Measurements from ENCODE around the gene P3H3.
A peak's percentile ranks its signal among the peaks of the same experiment; 100 is the strongest.
"Not testable (repeated sequence)": the region's sequence is repeated elsewhere in the genome, so short reads cannot be mapped to it uniquely, and the experiment has no call there.

The P3H3 gene

GRCh38 chr12:6849427-6849826 is 21.2 kb downstream of the P3H3 start:
- DNase-seq, result no peak

DNA sequence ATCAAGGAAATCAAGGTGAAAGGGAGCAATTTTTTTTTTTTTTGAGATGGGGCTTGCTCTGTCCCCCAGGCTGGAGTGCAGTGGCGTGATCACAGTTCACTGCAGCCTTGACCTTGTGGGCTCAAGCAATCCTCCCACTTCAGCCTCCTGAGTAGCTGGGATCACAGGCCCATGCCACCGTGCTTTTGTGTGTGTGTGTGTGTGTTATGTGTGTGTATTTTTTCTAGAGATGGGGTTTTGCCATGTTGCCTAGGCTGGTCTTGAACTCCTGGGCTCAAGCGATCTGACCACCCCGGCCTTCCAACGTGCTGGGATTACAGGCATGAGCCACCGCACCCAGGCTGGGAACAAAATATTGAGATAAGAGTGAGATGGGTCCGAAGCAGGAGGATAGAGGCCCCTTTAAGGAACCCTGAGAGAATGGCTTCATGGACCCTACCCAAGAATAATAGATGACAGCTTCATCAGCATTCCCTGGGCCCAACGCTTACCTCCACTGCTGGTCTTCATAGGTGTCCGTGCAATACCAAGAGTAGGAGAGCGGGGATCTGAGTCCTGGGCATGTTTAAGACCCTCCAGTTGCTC is 21.9 kb downstream of the P3H3 start:
- no peak for DNase-seq

DNA sequence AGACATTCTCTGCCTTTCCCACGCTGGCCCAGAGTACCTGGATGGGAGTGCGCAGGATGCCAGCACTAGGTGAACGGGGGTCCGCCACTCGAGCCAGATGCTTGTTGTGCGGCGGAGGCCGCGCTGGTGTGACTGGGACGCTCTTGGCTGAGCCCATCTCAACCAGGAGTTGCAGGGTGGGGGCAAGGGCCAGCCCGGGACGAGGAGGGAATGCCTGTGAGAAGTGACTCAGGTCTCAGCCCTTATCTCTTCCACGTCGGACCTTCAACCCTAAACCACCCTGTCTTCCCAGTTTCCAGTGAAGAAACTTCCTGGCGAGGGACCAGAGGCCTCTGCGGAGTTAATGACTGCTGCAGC is 22.6 kb downstream of the P3H3 start:
- DNase-seq, result no peak

DNA sequence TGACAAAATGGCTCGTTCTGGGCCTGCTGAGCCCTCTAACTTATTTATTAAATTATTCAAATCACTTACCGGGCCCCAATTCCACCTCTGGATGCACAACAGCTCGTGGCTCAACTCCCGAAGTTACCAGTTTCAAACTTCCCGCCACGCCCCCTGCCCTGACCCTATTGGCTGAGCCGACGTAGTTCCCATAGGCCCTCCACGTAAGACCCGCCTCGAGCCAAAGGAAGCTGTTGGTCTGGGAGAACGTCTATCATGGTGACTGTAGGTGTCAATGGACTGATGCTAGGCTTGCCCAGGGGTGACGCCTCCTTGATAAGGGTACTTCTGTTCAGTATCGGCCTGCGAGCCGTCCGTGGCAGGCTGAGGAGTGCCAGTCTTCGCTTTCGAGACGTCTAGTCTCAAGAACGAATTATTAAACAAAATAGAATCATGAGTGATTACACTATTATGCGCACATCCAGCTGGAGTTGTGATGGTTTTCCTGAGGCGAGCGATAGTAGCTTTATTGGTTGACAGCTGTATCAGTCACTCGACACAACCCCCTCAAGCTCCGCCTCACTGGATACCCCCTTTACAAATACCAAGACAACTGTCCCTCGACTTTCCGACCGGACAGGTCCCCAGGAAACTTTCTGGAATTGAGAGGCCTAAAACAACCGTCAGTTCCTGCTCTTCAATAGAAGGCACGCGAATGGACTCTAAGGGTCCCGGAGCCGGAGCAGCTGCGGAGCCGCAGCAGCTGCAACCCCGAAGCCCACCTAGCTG is 23.1 kb downstream of the P3H3 start, which contains the start of gene CDCA3:
TSS of gene CDCA3 (minus strand) at position 134 of the 768 bp plus-strand sequence. CDS start 334 bp downstream, outside the sequence.
- peak; percentile 92 for DNase-seq

GRCh38 chr12:6851921-6852650 is 23.9 kb downstream of the P3H3 start, which contains the start of gene USP5:
USP5 (plus strand) TSS chr12:6852150; CDS start chr12:6852180, 30 bp downstream.
- peak; percentile 97 for DNase-seq

DNA sequence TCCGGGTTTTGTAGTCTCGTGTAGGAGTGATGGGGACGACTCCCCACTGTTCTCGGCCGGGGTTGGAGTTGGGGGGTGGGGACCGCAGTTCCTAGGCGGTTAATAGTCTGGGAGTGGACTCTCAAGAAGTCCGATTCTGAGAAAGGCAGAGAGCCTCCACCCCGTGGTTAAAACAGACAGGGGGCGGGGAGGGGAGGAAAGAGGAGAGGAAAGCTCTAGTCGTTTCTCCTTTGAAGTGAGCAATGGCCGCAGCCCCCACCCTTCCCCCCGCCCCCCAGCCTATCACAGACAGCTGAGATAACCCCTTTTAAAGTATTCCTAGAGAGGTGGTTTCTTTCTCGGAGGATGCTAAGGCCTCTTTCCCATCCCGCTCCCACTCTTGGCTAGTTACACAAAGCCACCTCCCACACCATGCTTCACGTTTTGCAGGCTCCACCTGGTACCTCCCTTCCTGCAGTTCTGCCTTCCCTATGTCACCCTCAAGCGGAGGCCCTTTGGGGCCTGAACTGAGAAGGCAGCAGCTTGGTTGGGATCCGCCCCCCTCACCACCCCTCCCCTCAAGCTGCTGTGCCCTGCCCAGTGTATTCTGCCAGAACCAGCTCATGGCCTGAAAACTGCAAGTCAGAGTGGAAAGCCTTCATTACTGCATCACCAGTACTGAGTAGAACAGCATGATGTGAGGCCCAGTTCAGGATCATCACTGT is 24.6 kb downstream of the P3H3 start:
- peak; percentile 34 for DNase-seq

- DNase-seq, result no peak
Measured at GRCh38 chr12:6853626-6854025, 25.4 kb downstream of the P3H3 start.

DNA sequence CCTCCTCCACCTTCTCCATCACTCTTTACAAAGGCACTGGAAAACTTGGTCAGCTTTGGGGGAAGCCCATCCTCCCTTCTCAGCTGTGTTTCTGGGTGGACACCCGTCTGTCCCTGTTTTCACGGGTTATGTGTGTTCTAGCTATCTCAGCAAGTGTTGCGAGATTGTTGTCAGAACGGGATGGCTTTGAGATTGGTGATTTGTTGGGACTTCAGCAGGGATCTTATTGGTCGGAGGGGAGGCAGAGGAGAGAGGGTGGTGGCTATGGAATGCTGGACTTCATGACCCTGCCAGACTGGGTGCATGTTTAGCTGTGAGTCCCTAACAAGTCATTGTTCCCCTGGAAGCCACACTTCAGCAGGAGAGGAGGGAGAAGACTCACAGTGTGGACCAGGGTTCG is 25.8 kb downstream of the P3H3 start:
- DNase-seq, result no peak

DNA sequence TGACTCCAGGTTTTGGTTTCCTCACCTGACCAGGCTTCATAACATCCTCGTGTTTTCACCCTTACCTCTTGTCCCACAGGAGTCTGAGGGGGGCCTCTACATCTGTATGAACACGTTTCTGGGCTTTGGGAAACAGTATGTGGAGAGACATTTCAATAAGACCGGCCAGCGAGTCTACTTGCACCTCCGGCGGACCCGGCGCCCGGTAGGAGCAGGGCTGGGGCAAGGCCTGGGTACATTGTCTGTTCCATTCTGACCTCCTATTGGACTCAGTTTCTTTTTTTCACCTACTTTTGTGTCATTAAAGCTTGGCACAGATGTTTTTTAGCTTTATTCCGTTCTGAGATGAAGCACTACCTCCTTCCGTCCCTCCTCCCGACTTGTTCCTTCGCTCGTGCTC is 27.1 kb downstream of the P3H3 start:
- DNase-seq, result no peak

DNA sequence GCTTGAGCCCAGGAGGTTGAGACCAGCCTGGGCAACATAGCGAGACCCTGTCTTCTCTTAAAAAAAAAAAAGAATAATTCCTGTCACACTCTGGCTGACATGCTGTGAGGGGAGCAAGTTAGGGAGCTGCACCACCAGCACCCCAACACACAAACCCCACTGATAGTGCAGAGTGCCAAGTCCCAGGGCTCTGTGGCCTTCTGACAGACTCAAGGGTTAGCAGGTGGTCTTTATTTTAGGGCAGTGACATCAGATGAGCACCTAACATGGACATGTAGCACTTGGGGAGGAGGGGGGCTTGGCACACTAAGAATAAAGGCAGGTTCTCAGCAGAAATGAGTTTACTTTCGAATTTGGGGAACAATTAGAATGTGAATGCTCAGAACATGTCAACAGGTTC is 30.6 kb downstream of the P3H3 start:
- no peak for DNase-seq

DNA sequence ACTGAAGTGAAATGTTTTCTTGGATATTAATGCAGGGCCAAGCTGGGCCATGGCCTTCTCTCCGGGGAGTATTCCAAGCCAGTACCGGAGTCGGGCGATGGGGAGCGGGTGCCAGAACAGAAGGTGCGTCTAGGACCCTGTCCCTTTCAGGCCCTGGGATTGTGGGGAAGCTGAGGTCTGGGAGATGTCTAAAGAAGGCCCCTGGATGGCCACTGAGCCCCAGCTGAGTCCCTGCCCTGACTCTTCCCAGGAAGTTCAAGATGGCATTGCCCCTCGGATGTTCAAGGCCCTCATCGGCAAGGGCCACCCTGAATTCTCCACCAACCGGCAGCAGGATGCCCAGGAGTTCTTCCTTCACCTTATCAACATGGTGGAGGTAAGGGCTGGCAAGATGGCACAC is 31.9 kb downstream of the P3H3 start:
- no peak for DNase-seq

DNA sequence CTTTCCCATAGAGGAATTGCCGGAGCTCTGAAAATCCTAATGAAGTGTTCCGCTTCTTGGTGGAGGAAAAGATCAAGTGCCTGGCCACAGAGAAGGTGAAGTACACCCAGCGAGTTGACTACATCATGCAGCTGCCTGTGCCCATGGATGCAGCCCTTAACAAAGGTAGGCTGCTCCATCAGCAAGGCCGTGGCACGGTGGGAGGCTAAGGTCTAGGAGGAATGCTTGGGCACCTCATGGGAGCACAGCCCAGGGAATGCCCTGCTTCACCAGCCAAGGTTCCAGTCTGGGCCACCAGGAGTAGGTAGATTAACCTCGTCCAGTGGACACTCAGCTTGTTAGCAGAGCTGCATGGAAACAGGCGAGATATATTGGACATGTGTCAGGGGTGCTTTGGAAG is 32.7 kb downstream of the P3H3 start:
- no peak for DNase-seq

DNA sequence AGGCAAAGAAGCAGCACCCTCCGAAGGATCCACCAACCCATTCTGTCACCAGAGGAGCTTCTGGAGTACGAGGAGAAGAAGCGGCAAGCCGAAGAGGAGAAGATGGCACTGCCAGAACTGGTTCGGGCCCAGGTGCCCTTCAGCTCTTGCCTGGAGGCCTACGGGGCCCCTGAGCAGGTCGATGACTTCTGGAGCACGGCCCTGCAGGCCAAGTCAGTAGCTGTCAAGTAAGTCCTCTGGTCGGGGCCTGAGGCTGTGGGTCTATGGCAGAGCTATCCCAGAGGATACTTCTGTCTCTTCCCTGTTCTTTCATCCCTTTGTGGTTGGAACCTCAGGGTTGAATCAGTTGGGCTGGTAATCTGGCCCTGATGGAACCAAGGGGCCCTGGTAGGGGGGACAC is 33.2 kb downstream of the P3H3 start:
- no peak for DNase-seq

GRCh38 chr12:6863033-6863432 is 34.8 kb downstream of the P3H3 start:
- DNase-seq, result no peak

DNA sequence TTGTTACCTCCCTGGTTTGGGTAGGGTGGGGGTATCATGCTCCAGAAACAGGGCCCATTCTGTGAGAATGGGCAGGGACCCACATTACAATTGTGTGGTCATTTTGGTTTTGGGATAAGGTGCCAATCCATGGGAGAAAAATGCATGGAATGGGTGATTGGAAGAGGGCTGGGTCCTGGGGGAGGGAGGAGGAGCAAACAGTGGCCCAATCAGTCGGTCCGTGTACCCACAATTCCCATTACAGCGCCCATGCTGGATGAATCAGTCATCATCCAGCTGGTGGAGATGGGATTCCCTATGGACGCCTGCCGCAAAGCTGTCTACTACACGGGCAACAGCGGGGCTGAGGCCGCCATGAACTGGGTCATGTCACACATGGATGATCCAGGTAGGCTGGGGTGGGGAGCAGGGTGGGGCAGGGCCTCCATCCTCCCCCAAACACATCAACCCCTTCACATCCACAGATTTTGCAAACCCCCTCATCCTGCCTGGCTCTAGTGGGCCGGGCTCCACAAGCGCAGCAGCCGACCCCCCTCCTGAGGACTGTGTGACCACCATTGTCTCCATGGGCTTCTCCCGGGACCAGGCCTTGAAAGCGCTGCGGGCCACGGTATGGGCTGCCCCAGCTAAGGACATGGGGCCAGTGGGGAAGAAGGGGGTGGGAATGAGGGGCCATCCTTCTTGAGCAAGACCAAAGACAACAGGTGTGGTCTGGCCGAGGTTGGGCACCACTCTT is 35.5 kb downstream of the P3H3 start:
- DNase-seq, result no peak

GRCh38 chr12:6865307-6865706 is 37.1 kb downstream of the P3H3 start:
- DNase-seq, result not testable (repeated sequence)

- no peak for DNase-seq
Measured at GRCh38 chr12:6866163-6866919, 38.1 kb downstream of the P3H3 start.

DNA sequence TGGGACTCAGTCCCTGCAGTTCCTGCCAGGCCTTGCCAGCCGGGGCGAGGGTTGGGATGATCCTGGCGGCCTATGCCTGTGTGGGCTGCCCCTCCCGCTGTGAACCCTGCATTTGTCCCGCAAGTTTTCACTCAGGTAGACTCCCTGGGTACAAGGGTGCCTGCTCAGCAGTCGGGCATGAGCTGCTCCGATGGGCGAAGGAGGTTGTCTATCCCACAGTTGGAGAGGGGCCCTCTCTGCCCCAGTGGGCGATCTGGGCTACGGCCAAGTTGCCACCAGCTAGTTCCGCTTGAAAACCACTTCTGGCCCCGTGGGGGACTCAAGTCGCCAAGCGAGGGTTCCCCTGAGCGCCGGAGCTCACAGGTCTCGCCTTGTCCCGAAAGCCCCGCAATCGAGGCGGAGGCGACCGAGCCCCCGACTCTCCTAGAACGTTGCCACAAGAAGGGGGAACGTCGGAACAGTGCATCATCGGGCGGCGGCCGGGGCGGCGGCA is 38.8 kb downstream of the P3H3 start:
- DNase-seq, result no peak

- peak; percentile 70 for DNase-seq
Measured at GRCh38 chr12:6867413-6868210, 39.4 kb downstream of the P3H3 start, which contains the start of gene TPI1. TPI1 (plus strand) TSS chr12:6867531; CDS start chr12:6867567, 36 bp downstream.

GRCh38 chr12:6868211-6869048 is 40.2 kb downstream of the P3H3 start:
- DNase-seq, result no peak

All from activated gamma-delta T cell treated with Interleukin-2 at 50 U/mL for 16 hours (primary cell).